Body of pancreas (tissue), 4 donors: ENCODE results near the gene WDR44. TPM values are rescaled to one million over a fixed set of nuclear protein-coding genes. Genes with fewer than 3 reads are reported as not detected.
A peak's percentile ranks its signal among the peaks of the same experiment; 100 is the strongest.

Source experiments
- ATAC-seq: fragments of 150-250 bp; one replicate; pipeline ENCODE4 v1.9.1; 2016
- DNase-seq, 4 donors: peaks; one replicate each; pipeline ENCODE4 v3.0.0-alpha.2; 2019
- H3K27ac ChIP-seq, 4 donors: fragments of 200-600 bp; sonication (generic); 1 replicate in 3 of 4; 2 replicates in 1 of 4; pipeline versions ENCODE4 v1.5.1 to v1.6.1; 2016 to 2019; ENCODE audit warnings: mild to moderate bottlenecking in 1 of 4, mixed read lengths in 1 of 4, moderate library complexity in 1 of 4
- H3K27me3 ChIP-seq, 2 donors: fragments of 200-600 bp; sonication (generic); one replicate each; pipeline ENCODE4 v1.6.0; 2016; ENCODE audit warnings: mild to moderate bottlenecking in 1 of 2
- H3K36me3 ChIP-seq, 2 donors: fragments of 200-600 bp; sonication (generic); replicated peaks in 1 of 2; 2 replicates each; pipeline ENCODE4 v1.5.1; 2016; ENCODE audit warnings: low read depth in 2 of 2; ENCODE audit not compliant: insufficient read depth in 1 of 2
- H3K4me1 ChIP-seq: fragments of 200-600 bp; sonication (generic); one replicate; pipeline ENCODE4 v1.6.0; 2016
- H3K4me3 ChIP-seq, 2 donors: fragments of 200-600 bp; sonication (generic); 1 replicate in 1 of 2; 2 replicates in 1 of 2; pipeline ENCODE4 v1.5.1; 2016 to 2019
- H3K9me3 ChIP-seq, 3 donors: fragments of 200-600 bp; sonication (generic); 1 replicate in 2 of 3; 2 replicates in 1 of 3; pipeline ENCODE4 v1.5.1; 2016
- POLR2A ChIP-seq, 3 donors: fragments of 450-650 bp; IDR thresholded peaks; one replicate each; pipeline ENCODE4 v1.6.1; 2016; ENCODE audit warnings: antibody characterized with exemption in 3 of 3, mild to moderate bottlenecking in 2 of 3
- WGBS, 2 donors: methylation state at CpG; one replicate each; pipeline ENCODE4 v1.1.5; 2017; 5-methylcytosine and 5-hydroxymethylcytosine counted together
- intact Hi-C: fragments of 100-400 bp; cut with DNase I; formaldehyde crosslinking; loops from one replicate; pipeline ENCODE4 v1.15.1; 2023
- total RNA-seq, 2 donors: library from RNA; depleted of rRNA; stranded (reverse); fragments of >200 nt; gene quantifications; one replicate each; pipeline ENCODE4 v1.1.0, GENCODE V29; 2016
- TF ChIP-seq, protein P1 (sequence below), 7 experiments: fragments of 450-650 bp in 4 of 7; fragments of 200-600 bp in 3 of 7; sonication (generic) in 3 of 7; IDR thresholded peaks; one replicate each; pipeline ENCODE4 v1.5.1; 2016 to 2019; ENCODE audit warnings: antibody characterized with exemption in 7 of 7

WDR44 gene
- total RNA-seq, 2 donors from 2014 or later: 9.9 to 10.1 TPM

- no peaks in the 10 kb centered on the region for H3K36me3 ChIP-seq
- H3K27ac ChIP-seq: no peak overlapping the region
- ATAC-seq (no peak), DNase-seq (no peak)
- TF ChIP-seq, protein P1, sequence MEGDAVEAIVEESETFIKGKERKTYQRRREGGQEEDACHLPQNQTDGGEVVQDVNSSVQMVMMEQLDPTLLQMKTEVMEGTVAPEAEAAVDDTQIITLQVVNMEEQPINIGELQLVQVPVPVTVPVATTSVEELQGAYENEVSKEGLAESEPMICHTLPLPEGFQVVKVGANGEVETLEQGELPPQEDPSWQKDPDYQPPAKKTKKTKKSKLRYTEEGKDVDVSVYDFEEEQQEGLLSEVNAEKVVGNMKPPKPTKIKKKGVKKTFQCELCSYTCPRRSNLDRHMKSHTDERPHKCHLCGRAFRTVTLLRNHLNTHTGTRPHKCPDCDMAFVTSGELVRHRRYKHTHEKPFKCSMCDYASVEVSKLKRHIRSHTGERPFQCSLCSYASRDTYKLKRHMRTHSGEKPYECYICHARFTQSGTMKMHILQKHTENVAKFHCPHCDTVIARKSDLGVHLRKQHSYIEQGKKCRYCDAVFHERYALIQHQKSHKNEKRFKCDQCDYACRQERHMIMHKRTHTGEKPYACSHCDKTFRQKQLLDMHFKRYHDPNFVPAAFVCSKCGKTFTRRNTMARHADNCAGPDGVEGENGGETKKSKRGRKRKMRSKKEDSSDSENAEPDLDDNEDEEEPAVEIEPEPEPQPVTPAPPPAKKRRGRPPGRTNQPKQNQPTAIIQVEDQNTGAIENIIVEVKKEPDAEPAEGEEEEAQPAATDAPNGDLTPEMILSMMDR (IDR thresholded peaks at IDR 0.05): no peak
- no peak overlapping the region for H3K4me3 ChIP-seq
- no peaks in the 10 kb centered on the region for H3K4me1 ChIP-seq
- no peaks in the 10 kb centered on the region for H3K9me3 ChIP-seq
- intact Hi-C loops: no loop called here
- H3K27me3 ChIP-seq: no peaks in the 10 kb centered on the region
- 88 to 90% methylated on average over 1 of the region's 1 CpG for WGBS, 2 donors
Measured at GRCh38 chrX:118350706-118351105, 4.8 kb downstream of the WDR44 start.

- DNase-seq: no peak
- no peak for ATAC-seq
- H3K36me3 ChIP-seq: no peaks in the 10 kb centered on the region
- intact Hi-C loops: no loop called here
- no peaks in the 10 kb centered on the region for H3K27me3 ChIP-seq
- H3K9me3 ChIP-seq: no peaks in the 10 kb centered on the region
- no peak overlapping the region for H3K27ac ChIP-seq
- H3K4me3 ChIP-seq: no peak overlapping the region
- H3K4me1 ChIP-seq: no peaks in the 10 kb centered on the region
- TF ChIP-seq, protein P1 (IDR thresholded peaks at IDR 0.05): no peak
- TF ChIP-seq POLR2A (IDR thresholded peaks at IDR 0.05): no peak
Measured at GRCh38 chrX:118352566-118352965, 6.7 kb downstream of the WDR44 start.

GRCh38 chrX:118353081-118353850, 7.4 kb downstream of the WDR44 start:
- no peak overlapping the region for H3K27ac ChIP-seq
- WGBS, 2 donors: 47 to 49% methylated on average over 4 of the region's 4 CpGs
- H3K36me3 ChIP-seq: no peaks in the 10 kb centered on the region
- intact Hi-C loops: no loop called here
- no peak overlapping the region for H3K4me3 ChIP-seq
- DNase-seq (no peak), ATAC-seq (no peak)
- H3K27me3 ChIP-seq: no peaks in the 10 kb centered on the region
- H3K4me1 ChIP-seq: no peaks in the 10 kb centered on the region
- H3K9me3 ChIP-seq: no peaks in the 10 kb centered on the region
- TF ChIP-seq POLR2A (IDR thresholded peaks at IDR 0.05): no peak
- TF ChIP-seq, protein P1 (IDR thresholded peaks at IDR 0.05): no peak

- no peaks in the 10 kb centered on the region for H3K27me3 ChIP-seq
- intact Hi-C loops: no loop called here
- H3K27ac ChIP-seq: peak overlapping the region in 2 of 4 donors; percentile 9 to 18
- ATAC-seq (no peak), DNase-seq (no peak)
- TF ChIP-seq, protein P1 (IDR thresholded peaks at IDR 0.05): no peak
- TF ChIP-seq POLR2A (IDR thresholded peaks at IDR 0.05): no peak
- WGBS, 2 donors: 83 to 88% methylated on average over 2 of the region's 2 CpGs
- no peaks in the 10 kb centered on the region for H3K9me3 ChIP-seq
- H3K36me3 ChIP-seq: no peaks in the 10 kb centered on the region
- H3K4me3 ChIP-seq: no peak overlapping the region
- H3K4me1 ChIP-seq: peaks cover 13% of the 10 kb centered on the region
Measured at GRCh38 chrX:118355225-118355920, 9.5 kb downstream of the WDR44 start.
